ENCODE data around the gene SERPINA5.

SERPINA5 gene, protein sequence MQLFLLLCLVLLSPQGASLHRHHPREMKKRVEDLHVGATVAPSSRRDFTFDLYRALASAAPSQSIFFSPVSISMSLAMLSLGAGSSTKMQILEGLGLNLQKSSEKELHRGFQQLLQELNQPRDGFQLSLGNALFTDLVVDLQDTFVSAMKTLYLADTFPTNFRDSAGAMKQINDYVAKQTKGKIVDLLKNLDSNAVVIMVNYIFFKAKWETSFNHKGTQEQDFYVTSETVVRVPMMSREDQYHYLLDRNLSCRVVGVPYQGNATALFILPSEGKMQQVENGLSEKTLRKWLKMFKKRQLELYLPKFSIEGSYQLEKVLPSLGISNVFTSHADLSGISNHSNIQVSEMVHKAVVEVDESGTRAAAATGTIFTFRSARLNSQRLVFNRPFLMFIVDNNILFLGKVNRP

DNA sequence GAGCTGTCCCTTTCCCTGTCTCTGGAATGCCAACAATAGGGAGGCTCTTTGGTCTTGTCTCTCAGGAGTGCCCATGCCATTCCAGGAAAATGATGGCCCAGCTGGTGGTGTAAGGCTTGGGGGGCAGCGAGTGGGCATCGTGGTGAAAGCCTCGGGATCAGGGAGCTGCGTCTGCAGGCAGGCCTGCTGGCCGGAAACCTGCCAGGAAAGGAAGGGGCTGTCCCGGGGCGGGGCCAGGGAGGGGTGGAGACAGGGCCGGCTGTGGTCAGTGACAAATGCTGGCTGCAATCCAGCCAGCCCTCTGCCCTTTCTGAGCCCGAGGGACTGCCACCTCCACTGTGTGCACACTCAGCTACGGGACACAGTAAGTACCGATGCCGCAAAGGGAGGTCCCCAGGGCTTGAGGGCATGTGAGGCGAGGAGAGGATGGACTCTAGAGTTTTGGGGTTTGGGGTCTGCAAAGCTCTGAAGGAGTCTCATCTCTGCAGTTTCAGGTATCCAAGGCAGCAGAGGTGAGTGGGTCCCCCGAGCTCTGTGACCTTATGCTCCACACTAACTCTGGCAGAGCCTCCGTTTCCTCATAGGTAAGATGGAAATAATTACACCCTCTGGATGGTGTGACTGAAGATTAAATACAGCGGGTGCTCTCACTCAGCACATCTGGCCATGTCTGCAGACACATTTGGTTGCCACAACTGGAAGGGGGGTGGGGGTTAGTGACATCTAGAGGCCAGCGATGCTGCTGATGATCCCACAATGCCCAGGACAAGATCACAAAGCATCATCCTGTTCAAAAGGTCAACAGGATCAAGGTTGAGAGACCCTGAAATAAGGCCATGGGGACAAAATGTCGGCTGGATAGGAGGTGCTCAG is at the start of gene SERPINA5:
TSS of gene SERPINA5 (plus strand) at position 300 of the 873 bp plus-strand sequence. CDS start 5,937 bp downstream, outside the sequence.
- DNase-seq (ENCODE audit: low read depth in 3 of 3, low spot score in 1 of 3): no peak

DNA sequence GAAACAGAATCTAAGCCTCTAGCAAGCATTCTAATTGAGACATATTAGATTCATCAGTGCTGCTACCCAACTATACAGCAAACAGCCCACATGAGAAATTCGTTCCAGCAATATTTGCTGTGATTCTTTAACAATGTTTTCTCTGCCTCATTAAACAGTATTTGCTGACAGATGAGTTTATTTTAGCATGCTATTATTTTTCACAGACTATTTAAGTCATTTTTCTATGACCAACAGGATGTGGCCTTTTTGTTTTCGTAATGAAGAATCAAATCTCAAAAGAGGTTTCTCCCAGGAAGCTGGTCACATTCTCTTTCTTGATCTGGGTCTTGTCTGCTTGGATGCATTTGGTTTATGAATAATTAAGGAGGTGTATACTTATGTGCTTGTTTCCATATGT is 48.8 kb upstream of the SERPINA5 start:
- no peak for DNase-seq (ENCODE audit: low read depth in 3 of 3, low spot score in 1 of 3)

DNA sequence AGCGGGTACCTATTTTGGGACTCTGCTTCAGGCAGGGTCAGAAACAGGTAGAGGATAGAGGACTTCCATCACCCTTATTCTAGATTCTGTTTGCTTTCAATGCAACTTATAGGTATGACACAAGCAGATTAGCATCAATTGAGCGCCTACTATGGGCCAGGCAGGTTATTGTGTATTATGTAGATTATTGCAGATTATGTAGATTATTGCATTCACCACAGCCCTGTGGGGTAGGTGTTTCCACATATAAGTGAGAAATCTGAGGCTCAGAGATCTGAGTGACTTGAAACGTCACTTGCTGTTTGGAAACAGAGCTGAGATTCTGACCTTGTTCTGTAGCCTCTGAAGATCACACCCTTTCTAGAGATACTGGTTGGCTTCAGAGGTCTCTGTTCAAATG is 45.7 kb upstream of the SERPINA5 start:
- no peak for DNase-seq (ENCODE audit: low read depth in 3 of 3, low spot score in 1 of 3)

DNA sequence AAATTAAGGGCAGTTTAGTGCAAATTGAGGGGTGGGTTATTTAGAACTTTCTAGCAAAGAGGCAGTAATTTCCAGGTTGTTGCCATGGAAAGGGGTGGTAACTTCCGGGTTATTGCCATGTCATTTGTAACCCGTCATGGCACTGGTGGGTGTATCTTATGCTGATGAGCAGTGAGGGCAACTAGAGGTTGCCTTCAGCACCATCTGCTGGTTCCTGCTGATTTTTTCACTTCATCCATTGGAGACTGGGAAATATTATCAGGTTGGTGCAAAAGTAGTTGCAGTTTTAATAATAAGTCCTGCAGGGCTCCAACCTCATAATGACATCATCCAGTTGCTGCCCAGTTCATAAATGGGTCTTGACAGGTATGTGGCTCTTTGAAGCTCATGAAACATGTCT is 44.4 kb upstream of the SERPINA5 start:
- no peak for DNase-seq (ENCODE audit: low read depth in 3 of 3, low spot score in 1 of 3)

DNA sequence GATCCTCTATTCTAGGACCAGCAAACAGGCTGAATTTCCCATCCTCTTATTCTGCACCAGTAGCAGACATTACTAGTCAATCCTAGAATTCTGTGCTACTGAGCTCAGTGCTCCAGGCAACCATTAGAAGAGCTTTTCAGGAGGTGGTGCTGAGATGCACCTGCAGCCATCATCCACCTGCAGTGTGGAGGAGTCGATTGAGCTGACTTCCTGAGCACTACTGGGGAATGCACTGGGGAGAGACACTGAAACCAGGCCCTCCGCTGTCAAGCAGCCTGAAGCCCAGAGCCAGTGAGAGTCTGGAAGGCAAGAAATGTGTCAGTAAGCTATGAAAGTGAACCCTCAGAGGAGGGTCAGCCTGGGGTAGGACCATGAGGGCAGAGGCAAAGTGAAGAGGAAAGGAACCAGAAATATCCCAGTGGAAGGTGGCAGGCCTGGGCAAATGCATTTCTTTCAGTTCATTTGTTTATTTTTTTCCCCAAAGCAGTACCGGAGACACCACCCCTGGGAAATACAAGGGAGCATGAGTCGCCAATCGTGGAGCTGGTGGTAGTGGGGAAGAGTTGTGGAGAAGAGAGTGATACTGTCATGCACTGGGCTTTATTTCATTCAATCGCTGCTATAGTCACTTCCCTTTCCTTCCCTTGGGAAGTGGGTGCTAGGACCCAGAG is 43.0 kb upstream of the SERPINA5 start:
- DNase-seq (ENCODE audit: low read depth in 3 of 3, low spot score in 1 of 3): no peak

DNA sequence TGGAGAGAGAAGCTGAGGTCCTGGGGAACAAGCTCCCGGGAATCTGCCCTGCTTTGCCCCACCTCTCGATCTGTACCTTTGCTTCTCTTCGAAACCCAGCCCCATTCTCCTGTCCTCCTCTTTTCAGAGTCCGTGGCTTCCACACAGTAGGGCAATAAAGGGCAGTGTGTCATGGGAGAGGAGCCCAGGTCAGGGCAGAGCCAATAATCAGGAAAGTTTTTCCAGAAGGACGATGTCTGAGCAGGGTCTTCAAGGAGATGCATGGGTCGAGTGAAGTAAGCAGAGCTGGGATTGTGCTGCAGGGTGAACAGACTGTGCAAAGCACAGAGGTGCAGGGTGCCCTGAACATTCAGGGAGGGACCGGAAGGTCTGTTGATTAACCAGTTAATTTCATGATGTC is 42.0 kb upstream of the SERPINA5 start:
- no peak for DNase-seq (ENCODE audit: low read depth in 3 of 3, low spot score in 1 of 3)

DNA sequence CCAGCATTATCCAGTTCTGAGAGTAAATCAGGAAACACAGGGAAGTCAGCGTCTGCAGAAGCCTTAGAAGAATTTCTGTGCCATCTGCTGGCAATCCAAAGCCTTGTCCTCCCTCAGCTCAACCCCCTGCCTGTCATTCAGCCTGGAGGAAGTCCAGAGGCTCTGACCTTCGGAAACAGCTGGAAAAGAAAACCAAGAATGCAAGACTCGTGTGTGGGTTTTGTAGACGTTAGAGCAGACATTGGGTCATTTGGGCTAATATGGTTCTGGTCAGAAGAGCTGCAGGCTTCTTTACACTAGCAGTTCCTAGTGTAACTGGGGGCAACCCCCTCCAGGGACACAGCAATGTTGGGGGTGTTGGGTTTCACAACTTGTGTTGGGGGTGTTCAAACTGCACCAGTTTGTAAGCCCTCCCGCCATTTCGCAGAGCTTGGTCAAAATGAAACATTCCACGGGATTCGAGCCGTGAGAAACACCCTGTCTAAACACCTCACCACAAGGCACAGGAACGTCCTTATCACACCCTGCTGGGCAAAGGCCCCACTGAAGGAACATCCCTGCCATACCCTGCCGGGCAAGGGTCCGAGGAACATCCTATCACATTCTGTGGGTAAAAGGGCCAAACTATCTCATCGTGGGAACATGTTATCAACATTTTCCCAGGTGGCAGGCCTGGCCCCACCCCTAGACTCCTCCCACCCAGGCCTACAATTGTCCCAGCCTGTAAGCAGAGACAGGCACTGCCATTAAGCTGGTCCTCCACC is 41.0 kb upstream of the SERPINA5 start:
- no peak for DNase-seq (ENCODE audit: low read depth in 3 of 3, low spot score in 1 of 3)

DNA sequence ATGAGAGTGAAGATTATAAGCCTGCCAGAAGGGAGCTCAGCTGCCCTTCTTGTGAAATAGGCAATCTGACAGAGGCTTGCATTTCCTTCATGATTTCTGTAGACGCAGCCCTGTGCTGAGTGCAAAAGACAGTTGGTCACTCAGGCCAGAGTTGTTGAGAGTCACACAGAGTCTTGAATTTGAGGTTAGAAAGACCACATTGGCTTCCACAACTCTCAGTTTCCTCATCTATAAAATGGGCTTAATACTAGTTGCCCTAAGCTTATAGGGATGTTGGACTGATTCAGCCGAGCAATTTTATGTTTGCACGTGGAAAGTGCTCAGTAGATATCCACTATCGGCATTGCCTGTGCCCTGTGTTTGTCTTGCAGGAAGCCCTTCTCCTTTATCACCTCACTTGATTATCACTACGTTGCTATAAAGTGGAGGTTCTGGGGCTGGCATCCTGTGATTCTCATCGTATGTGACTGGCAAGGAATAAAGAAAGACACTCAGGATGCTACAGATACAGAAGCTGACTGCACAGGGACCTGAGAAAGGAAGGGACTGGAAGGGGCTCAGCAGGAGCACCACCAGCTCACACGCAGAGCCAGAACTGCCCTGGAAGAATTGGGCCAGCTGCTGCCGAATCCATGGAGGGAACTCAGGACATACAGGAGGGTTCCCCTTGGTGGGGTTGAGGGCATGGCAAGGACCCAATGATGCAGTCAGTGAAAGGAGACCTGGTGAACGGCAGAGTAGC is 39.8 kb upstream of the SERPINA5 start:
- DNase-seq (ENCODE audit: low read depth in 3 of 3, low spot score in 1 of 3): no peak

DNA sequence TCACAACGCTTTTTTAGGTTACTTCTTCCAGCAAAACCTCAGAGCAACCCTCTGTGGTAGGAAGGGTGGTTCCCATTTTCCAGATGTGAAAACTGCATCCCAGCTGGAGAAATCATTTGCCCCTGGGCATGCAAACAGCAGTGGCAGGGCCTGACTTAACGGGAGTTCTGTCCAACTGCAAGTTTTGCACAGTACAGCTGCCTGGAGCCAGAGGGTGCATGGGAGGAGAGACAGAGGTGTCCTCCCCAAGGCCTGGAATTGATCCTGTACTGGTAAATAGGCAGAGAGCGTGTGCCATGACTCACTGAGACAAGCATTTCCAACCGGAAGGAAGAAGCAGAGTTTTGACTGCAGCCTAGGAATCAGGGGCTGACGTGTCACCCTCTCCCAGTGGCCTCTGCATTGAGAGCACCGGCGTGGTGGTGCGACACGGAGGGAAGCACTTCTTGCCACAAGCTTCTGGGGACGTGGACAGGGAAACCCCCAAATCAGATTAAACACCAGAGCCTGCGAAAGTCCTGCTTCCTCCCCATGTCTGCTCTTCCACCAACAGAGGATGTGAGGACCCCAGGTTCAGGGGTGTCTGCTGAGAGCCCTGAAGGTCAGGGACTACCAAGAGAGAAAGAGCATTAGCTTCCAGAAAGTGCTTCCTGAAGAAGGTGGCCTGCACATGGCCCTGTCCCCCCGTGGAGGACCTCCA is 39.0 kb upstream of the SERPINA5 start:
- no peak for DNase-seq (ENCODE audit: low read depth in 3 of 3, low spot score in 1 of 3)

DNA sequence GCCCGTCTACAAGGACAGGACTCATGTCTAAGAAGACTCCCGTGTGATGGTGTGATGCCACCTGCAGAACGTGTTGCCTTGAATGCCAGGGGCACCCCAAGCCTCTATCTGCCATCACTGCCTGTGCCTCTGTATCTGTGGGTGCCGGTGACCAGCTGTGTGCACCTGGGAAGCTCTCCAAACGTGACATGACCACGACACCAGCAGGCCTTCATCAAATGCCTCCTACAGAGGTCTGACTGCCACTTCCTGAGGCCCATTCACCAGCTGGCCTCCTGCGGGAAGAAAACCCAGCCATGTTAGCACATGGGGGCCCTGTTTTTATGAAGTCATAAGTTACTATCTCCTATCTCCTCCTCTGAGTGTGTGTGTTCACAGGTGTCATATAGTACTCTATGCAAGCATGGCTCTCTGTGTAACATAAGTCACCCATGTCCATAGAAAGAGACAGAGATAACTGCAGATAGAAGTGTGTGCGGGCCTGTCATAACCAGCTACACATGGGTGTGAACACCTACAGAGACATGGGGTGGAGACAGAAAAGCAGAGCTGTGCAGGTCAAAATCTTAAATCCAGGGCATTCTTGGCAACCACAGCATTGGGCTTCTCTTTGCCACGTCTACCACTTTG is 38.3 kb upstream of the SERPINA5 start:
- no peak for DNase-seq (ENCODE audit: low read depth in 3 of 3, low spot score in 1 of 3)

DNA sequence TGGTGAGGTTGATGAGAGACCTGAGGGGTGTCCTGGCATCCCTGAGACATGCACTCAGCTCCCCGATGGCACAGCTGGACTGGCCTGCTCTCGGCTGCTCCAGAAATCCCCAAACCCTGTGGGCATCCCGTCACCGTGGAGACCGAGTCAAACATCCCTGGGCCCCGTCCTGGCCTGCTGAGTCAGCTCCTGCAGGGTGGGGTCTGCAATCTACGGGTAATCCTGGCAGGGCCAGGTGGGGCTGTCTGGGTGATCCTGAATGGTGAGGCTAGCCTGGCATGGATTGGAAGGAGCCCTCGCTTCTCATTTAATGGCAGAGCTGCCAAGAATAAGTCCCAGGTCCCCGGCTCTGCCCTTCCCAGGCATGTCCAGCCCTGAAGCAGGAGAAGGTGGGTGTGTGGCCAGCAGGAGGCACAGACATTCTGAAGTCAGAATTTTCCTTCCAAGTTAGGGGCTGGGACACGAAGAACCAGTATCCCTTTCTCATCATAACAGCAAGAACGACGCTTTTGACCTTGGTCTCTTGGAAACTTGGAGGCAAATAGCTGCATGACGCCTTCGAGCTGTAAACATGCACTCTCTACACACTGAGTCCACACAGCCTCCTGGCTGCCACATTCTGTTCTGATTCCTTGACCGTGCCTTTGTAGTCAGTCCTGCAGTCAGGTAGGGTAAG is 37.6 kb upstream of the SERPINA5 start:
- DNase-seq (ENCODE audit: low read depth in 3 of 3, low spot score in 1 of 3): no peak

DNA sequence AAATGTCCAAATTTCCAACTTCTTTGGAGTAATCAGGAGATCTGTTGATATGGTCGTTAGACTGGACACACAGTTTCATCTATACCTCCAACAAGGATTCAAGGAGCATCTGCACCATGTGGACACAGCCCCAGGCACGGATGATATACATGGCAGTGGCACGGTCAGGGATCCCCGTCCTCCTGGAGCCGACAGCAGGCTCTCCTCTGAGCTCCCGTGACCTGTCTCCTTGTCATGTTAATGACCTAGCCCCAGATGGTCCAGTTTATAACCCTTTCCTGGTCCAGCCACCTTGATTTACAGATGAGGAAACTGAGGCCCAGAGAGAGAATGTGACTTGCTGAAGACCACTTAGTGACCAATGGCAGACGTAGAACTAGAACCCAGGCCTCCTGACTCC is 36.5 kb upstream of the SERPINA5 start:
- no peak for DNase-seq (ENCODE audit: low read depth in 3 of 3, low spot score in 1 of 3)

DNA sequence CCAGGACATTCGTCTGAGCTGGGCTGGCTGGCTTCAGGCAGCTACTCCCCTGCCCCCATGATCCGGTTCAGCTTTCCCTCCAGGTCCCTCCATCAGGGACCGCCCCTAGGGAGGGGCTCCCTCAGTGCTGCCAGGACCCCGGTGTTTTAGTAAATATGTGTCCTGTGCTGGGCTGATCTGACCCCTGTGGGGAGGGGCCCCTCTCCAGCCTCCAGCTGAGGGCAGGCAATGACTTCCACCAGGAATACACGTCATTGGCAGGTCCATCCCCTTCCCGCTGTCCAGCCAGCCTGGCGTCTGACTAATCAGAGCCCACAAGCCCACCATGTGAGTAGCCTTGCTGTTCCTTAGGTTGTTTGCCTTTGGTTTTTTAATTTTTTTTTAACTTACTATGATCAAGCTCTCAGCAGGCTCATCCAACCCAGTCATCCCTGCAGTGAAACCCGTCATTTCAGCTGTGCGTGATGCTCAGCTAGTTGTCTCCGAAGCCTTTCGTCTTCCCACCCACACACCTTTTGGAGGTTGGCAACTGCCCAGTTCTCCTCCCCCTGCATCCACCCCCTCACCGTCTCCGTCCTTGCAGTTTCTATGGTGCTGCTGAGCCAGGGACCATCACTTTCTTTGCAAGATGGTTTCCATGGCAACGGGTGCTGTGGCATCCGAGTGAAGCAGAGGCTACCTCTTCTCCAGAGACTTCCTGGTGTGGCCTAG is 35.9 kb upstream of the SERPINA5 start:
- no peak for DNase-seq (ENCODE audit: low read depth in 3 of 3, low spot score in 1 of 3)

DNA sequence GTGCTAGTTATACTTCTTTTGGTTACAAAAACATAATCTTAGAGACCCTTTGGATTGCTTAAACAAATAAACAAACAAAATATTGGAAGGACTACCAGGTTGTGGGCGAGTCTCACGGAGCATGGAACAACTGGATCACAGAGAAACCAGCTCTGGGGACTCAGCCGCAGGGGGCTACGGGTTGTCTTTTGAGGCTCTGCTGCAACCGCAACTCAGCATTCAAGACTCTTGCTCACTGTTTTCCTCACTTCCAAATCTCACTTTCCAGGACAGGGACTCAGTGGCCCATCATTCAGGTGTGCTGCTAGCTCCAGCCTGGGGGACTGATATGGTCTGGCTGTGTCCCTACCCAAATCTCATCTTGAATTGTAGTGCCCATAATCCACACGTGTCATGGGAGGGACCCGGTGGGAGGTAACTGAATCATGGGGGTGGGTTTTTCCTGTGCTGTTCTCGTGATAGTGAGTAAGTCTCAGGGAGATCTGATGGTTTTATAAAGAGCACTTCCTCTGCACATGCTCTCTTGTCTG is 34.0 kb upstream of the SERPINA5 start:
- no peak for DNase-seq (ENCODE audit: low read depth in 3 of 3, low spot score in 1 of 3)

DNA sequence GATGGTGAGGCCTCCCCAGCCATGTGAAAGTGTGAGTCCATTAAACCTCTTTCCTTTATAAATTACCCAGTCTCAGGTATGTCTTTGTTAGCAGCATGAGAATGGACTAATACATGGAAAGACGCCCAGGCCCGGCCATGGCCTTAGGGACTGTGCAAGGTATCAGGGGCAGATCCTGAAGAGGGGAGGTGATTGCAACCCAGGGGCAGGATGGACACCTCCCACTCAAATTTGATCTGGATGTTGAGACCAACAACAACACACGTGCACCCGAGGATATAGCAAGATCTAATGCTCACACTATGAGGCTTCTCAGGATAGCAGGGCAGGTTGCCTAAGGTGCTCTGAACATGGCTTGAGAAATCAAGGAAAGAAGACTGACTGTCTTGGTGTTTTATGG is 33.5 kb upstream of the SERPINA5 start:
- no peak for DNase-seq (ENCODE audit: low read depth in 3 of 3, low spot score in 1 of 3)

DNA sequence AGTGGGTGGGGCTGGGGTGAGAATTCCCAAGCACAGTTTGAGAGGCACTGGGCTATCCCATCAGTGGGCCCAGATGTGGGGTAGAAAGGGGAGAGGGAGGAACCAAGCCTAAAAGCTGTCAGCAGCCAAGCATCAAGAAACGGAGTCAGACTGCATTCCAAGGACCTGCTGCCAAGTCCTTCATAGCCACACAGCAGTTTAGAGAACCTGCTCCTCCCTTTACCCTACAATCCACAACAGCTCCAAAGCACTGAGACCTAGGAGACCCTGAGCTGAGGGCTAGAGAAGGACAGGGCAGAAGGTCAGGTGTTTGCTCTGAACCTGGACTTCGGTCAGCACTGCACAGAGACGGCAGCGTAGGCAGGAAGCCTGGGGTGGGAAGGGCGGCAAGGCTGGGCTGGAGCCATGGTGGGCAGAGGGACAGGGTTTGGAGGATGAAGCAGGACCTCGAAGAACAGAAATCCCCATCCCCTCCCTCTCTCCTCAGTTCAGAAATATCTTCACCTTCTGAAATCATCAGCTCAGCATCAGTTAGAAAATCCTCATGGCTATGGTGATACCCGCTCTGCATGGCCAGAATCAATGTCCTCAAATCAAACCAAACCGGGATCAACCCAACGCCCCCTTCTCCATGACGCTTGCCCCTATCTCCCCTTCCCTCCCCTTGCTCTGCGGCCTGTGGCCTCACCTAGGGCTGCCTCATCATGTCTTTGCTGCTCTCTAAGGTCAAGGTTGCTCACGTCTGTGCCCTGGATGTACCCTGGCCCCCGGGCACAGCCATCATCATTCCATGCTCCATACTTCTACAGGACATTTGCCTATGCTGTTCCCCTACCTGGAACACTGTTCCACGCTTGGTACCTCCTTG is 32.9 kb upstream of the SERPINA5 start:
- DNase-seq (ENCODE audit: low read depth in 3 of 3, low spot score in 1 of 3): no peak

All from stimulated activated CD4-positive, alpha-beta T cell treated with anti-CD3 and anti-CD28 coated beads, TNF-alpha, amount 100 ng/mL, for 1 hour (primary cell).